K562 (cell line): ENCODE measurements around the gene VPS26A. TPM values are rescaled to one million over a fixed set of nuclear protein-coding genes. Genes with fewer than 3 reads are reported as not detected.

Experiments used
- ARHGAP35 ChIP-seq: fragments of 450-650 bp; IDR thresholded peaks from 2 replicates; pipeline ENCODE4 v1.6.1; 2018; ENCODE audit not compliant: partially characterized antibody
- BRD4 ChIP-seq: fragments of 200-600 bp; sonication (generic); IDR thresholded peaks from 2 replicates; pipeline ENCODE4 v1.6.1; 2017; ENCODE audit warnings: inconsistent platforms
- CBFA2T3 ChIP-seq: fragments of 450-650 bp; IDR thresholded peaks from 2 replicates; pipeline ENCODE4 v1.6.1; 2017
- FOXA1 ChIP-seq: fragments of 450-650 bp; IDR thresholded peaks from 2 replicates; pipeline ENCODE4 v1.6.1; 2016; ENCODE audit warnings: mild to moderate bottlenecking, borderline replicate concordance
- FUS ChIP-seq: fragments of 200-400 bp; formaldehyde crosslinking; optimal IDR thresholded peaks from 2 replicates; pipeline ENCODE3; 2017; ENCODE audit warnings: low read depth, low read length
- GATAD2A ChIP-seq: fragments of 450-650 bp; IDR thresholded peaks from 2 replicates; pipeline ENCODE4 v1.6.1; 2017
- HDAC1 ChIP-seq, 2 experiments: fragments of 450-650 bp; IDR thresholded peaks; 2 replicates each; pipeline ENCODE4 v1.6.1; 2016 to 2017; ENCODE audit warnings: inconsistent platforms in 1 of 2, mild to moderate bottlenecking in 1 of 2, moderate library complexity in 1 of 2
- HMG20A ChIP-seq: fragments of 450-650 bp; formaldehyde crosslinking; conservative IDR thresholded peaks from 2 replicates; pipeline ENCODE4 v1.4.0; 2020; ENCODE audit warnings: mild to moderate bottlenecking, mixed read lengths
- JUND ChIP-seq, 2 experiments: IDR thresholded peaks; 2 replicates in 1 of 2; 3 replicates in 1 of 2; pipeline ENCODE4 v1.6.1; 2011; ENCODE audit warnings: borderline replicate concordance in 2 of 2, low read depth in 2 of 2, low read length in 2 of 2, improper control_type of control experiment in 1 of 2, missing biosample characterization in 1 of 2, missing genetic modification characterization in 1 of 2, missing genetic modification reagents in 1 of 2
- NR1H2 ChIP-seq: sonication (generic); formaldehyde crosslinking; IDR thresholded peaks from 2 replicates; pipeline ENCODE4 v1.4.0; 2020; ENCODE audit warnings: mild to moderate bottlenecking, missing genetic modification reagents
- NR4A1 ChIP-seq, 2 experiments: fragments of 250-450 bp in 1 of 2; fragments of 450-650 bp in 1 of 2; sonication (Bioruptor Pico) in 1 of 2; IDR thresholded peaks; 2 replicates each; pipeline versions ENCODE4 v1.4.0 to v1.6.1; 2016 to 2020; ENCODE audit warnings: mild to moderate bottlenecking in 2 of 2, missing compliant biosample characterization in 1 of 2, missing genetic modification characterization in 1 of 2, moderate library complexity in 1 of 2
- NRF1 ChIP-seq, 2 experiments: fragments of 450-650 bp; IDR thresholded peaks in 1 of 2; conservative IDR thresholded peaks in 1 of 2; 2 replicates each; pipeline ENCODE4 v1.6.1; 2014; ENCODE audit warnings: mild to moderate bottlenecking in 2 of 2
- RFX5 ChIP-seq: IDR thresholded peaks from 2 replicates; pipeline ENCODE4 v1.6.1; 2011; ENCODE audit warnings: low read depth, mild to moderate bottlenecking, improper control_type of control experiment, low read length
- SIN3A ChIP-seq, 2 experiments: fragments of 150-350 bp in 1 of 2; IDR thresholded peaks; 2 replicates each; pipeline ENCODE4 v1.6.1; 2011 to 2016; ENCODE audit warnings: borderline replicate concordance in 2 of 2, low read depth in 2 of 2, low read length in 2 of 2, mild to moderate bottlenecking in 2 of 2, moderate library complexity in 2 of 2; ENCODE audit not compliant: control insufficient read depth in 1 of 2
- SIN3B ChIP-seq: fragments of 450-650 bp; IDR thresholded peaks from 2 replicates; pipeline ENCODE4 v1.6.1; 2017; ENCODE audit warnings: low read depth, mild to moderate bottlenecking, moderate library complexity
- SPI1 ChIP-seq: IDR thresholded peaks from 2 replicates; pipeline ENCODE4 v1.6.1; 2011; ENCODE audit warnings: low read depth, low read length, control low read depth, borderline replicate concordance
- ZBED1 ChIP-seq: IDR thresholded peaks from 2 replicates; pipeline ENCODE4 v1.6.1; 2014
- ZFP30 ChIP-seq: fragments of 250-450 bp; sonication (Bioruptor Pico); IDR thresholded peaks from 2 replicates; pipeline ENCODE4 v1.8.0; 2022; ENCODE audit warnings: moderate library complexity, mild to moderate bottlenecking, inconsistent platforms, borderline replicate concordance
- ZNF121 ChIP-seq: sonication (generic); formaldehyde crosslinking; conservative IDR thresholded peaks from 2 replicates; pipeline ENCODE4 v1.8.0; 2022; ENCODE audit warnings: missing genetic modification reagents
- ZNF778 ChIP-seq: fragments of 450-650 bp; formaldehyde crosslinking; IDR thresholded peaks from 2 replicates; pipeline ENCODE4 v1.4.0; 2020; ENCODE audit warnings: mild to moderate bottlenecking, moderate library complexity
- polyA plus RNA-seq, 8 experiments: library from polyadenylated mRNA; depleted of rRNA in 4 of 8; stranded (reverse) in 5 of 8; unstranded in 3 of 8; fragments of >200 nt; fragmentation: Nextera tagmentation in 2 of 8; fragmentation: Illumina TruSeq in 1 of 8; extraction: Ambion mirVana in 2 of 8; extraction: Trizol in 1 of 8; gene quantifications; 2 replicates each; pipeline versions ENCODE4 v1.2.1 to v1.2.3, GENCODE V29; 2011 to 2014; ENCODE audit warnings: inconsistent platforms in 1 of 8, missing spikeins in 1 of 8
- total RNA-seq, 7 experiments: library from RNA; depleted of rRNA in 6 of 7; stranded (reverse); fragments of >200 nt in 6 of 7; fragmentation: Illumina TruSeq in 2 of 7; extraction: Trizol in 2 of 7; gene quantifications; 2 replicates each; pipeline versions ENCODE4 v1.2.1 to v1.2.3, GENCODE V29; 2011 to 2021; ENCODE audit warnings: low replicate concordance in 1 of 7
- TF ChIP-seq, protein P1 (sequence below): sonication (generic); formaldehyde crosslinking; IDR thresholded peaks from 2 replicates; pipeline ENCODE4 v1.5.0; 2020; ENCODE audit warnings: missing genetic modification reagents
- TF ChIP-seq, protein P2 (sequence below): fragments of 250-450 bp; sonication (Bioruptor Pico); IDR thresholded peaks from 2 replicates; pipeline ENCODE4 v1.8.0; 2022; ENCODE audit warnings: moderate library complexity, mild to moderate bottlenecking, inconsistent platforms
- TF ChIP-seq, protein P3 (sequence below), 2 experiments: fragments of 200-800 bp in 1 of 2; sonication (Bioruptor generic) in 1 of 2; sonication (generic) in 1 of 2; formaldehyde crosslinking in 1 of 2; IDR thresholded peaks in 1 of 2; conservative IDR thresholded peaks in 1 of 2; 2 replicates each; pipeline versions ENCODE4 v1.5.0 to v1.6.1; 2016 to 2020; ENCODE audit warnings: missing compliant biosample characterization in 1 of 2, missing genetic modification characterization in 1 of 2, missing genetic modification reagents in 1 of 2

VPS26A gene
- total and polyA plus RNA-seq, 9 of the 15 experiments (the other 6 are each of a cell fraction or from before 2014, with no cell fraction given): 47.1 to 137 (median 69.3) TPM

DNA sequence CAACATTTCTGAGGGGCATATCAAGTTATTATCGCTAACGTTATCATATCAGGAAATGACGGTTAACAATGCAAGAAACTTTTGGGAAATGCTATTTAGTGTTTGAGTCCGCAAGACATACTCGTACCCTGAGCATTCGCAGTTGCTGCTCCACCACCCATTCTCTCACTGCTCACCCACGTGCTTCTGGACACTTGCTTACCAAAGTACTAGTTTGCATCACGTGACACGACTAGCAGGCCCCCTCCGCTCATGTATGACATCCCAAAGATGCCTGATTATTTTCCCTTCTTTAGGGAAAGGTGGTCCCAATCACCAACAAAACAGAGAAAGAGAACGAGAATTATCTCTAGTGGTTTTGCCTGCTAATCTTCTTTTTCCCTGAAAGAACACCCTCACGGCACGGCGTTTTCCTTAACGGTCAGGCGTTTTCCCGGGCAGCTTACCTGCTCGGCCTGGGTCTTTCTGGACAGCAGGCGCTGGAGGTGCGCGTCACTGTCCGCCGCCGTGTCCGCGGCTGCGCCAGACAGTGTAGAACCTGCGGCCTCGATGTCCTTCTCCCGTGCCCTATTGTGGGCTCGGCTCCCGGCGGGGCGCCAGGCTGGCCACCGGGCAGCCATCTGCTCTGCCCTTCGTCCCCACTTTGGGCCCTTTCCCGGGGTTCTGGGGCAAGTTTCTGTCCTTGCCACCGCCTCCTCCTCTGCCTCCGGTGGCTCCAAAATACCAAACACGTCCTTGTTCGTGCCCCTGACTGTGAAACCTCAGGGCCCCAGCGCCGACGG lies 56.0 kb downstream of the VPS26A start, which contains the start of gene SUPV3L1 (continued):
- TF ChIP-seq, protein P1, sequence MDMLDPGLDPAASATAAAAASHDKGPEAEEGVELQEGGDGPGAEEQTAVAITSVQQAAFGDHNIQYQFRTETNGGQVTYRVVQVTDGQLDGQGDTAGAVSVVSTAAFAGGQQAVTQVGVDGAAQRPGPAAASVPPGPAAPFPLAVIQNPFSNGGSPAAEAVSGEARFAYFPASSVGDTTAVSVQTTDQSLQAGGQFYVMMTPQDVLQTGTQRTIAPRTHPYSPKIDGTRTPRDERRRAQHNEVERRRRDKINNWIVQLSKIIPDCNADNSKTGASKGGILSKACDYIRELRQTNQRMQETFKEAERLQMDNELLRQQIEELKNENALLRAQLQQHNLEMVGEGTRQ: peak; percentile 98
- TF ChIP-seq ARHGAP35 (no peak), SPI1 (no peak), FUS (no peak), NR4A1 (CRISPR knock-in tag; IDR thresholded peaks at IDR 0.05) (0 out of 2 replicates have a peak, but pooled peaks have one; percentile 54), NR4A1 (tag; IDR thresholded peaks at IDR 0.05) (peak; percentile 90), HMG20A (CRISPR knock-in tag) (no peak), NRF1 (conservative IDR thresholded peaks at IDR 0.05 in 1 of 2, IDR thresholded peaks at IDR 0.05 in 1 of 2) (peak; percentile 88 to 91), CBFA2T3 (peak; percentile 40; the same call in 1 of the 2 replicates), ZBED1 (no peak), JUND (IDR thresholded peaks at IDR 0.05; ENCODE audit: borderline replicate concordance, low read depth, low read length) (no peak; the same call in 1 of the 2 replicates), JUND (tag; IDR thresholded peaks at IDR 0.05; ENCODE audit: borderline replicate concordance, low read depth, low read length) (peak; percentile 82; the same call in 2 of the 3 replicates), ZFP30 (no peak), SIN3A (IDR thresholded peaks at IDR 0.05; ENCODE audit: borderline replicate concordance in 2 of 2, control insufficient read depth in 1 of 2, low read depth in 2 of 2, low read length in 2 of 2) (peak; percentile 92 to 98; a peak in 3 of 4 replicates), HDAC1 (IDR thresholded peaks at IDR 0.05) (peak; percentile 78 to 100), ZNF121 (no peak), NR1H2 (CRISPR knock-in tag) (no peak), SIN3B (peak; percentile 99), GATAD2A (no peak), FOXA1 (no peak), ZNF778 (no peak), BRD4 (0 out of 2 replicates have a peak, but pooled peaks have one; percentile 45), RFX5 (no peak)
- TF ChIP-seq, protein P2, sequence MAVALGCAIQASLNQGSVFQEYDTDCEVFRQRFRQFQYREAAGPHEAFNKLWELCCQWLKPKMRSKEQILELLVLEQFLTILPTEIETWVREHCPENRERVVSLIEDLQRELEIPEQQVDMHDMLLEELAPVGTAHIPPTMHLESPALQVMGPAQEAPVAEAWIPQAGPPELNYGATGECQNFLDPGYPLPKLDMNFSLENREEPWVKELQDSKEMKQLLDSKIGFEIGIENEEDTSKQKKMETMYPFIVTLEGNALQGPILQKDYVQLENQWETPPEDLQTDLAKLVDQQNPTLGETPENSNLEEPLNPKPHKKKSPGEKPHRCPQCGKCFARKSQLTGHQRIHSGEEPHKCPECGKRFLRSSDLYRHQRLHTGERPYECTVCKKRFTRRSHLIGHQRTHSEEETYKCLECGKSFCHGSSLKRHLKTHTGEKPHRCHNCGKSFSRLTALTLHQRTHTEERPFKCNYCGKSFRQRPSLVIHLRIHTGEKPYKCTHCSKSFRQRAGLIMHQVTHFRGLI: no peak
- TF ChIP-seq, protein P3, sequence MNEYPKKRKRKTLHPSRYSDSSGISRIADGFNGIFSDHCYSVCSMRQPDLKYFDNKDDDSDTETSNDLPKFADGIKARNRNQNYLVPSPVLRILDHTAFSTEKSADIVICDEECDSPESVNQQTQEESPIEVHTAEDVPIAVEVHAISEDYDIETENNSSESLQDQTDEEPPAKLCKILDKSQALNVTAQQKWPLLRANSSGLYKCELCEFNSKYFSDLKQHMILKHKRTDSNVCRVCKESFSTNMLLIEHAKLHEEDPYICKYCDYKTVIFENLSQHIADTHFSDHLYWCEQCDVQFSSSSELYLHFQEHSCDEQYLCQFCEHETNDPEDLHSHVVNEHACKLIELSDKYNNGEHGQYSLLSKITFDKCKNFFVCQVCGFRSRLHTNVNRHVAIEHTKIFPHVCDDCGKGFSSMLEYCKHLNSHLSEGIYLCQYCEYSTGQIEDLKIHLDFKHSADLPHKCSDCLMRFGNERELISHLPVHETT (CRISPR knock-in tag; conservative IDR thresholded peaks at IDR 0.05 in 1 of 2, IDR thresholded peaks at IDR 0.05 in 1 of 2): peak in 1 of 2 experiments; percentile 88; a peak in 2 of 4 replicates
